Measurements from ENCODE around the gene ZFYVE28. TPM values are rescaled to one million over a fixed set of nuclear protein-coding genes. Genes with fewer than 3 reads are reported as not detected.

Gene ZFYVE28
- total and polyA plus RNA-seq, 9 donors, result 1.3 to 12.1 (median 8.6) TPM

DNA sequence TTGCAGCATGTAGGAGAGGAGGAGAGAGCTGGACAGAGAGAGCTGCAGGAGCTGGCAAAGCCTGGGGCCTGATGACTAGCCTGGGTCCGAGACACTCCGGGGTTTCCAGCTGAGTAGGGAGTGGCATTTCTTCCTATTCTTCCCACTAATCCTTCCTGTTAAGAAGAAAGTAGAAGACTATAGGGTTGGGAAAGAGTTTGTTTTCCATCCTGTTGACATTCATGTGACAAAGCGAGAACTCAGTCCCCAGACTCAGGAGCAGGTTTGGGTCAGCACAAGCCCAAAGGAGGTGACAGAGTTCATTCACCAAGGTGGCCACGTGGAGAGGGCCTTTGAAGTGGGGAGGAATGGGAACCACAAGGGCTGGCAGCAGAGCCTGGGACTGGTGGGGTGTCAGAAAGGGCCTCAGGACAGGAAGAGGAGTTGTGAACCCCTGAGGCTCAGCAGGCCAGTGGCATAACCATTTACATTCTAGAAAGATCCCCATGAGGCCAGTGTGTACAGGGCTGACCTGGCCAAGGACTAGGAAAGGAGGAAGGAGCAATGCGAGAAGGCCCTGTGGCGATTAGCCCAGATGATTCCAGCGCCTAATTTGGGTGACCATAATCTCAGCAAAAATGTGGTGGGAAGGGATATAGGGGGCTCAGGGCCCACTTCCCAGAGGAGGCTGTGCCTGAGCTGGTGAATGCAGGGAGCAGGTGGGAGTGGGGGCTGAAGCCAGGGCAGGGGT is 173.2 kb downstream of the ZFYVE28 start:
- peak in 1 of 5 donors; percentile 23 for DNase-seq
- TF ChIP-seq, protein P1, sequence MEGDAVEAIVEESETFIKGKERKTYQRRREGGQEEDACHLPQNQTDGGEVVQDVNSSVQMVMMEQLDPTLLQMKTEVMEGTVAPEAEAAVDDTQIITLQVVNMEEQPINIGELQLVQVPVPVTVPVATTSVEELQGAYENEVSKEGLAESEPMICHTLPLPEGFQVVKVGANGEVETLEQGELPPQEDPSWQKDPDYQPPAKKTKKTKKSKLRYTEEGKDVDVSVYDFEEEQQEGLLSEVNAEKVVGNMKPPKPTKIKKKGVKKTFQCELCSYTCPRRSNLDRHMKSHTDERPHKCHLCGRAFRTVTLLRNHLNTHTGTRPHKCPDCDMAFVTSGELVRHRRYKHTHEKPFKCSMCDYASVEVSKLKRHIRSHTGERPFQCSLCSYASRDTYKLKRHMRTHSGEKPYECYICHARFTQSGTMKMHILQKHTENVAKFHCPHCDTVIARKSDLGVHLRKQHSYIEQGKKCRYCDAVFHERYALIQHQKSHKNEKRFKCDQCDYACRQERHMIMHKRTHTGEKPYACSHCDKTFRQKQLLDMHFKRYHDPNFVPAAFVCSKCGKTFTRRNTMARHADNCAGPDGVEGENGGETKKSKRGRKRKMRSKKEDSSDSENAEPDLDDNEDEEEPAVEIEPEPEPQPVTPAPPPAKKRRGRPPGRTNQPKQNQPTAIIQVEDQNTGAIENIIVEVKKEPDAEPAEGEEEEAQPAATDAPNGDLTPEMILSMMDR (IDR thresholded peaks at IDR 0.05), result no peak
- no peak for TF ChIP-seq POLR2A (IDR thresholded peaks at IDR 0.05)
- no peak for TF ChIP-seq EP300 (IDR thresholded peaks at IDR 0.05)
- no peaks in the 10 kb centered on the region for H3K9me3 ChIP-seq
- H3K4me3 ChIP-seq, result no peak overlapping the region
- WGBS, 3 donors, result 47 to 53% (median 48%) methylated on average over 7 of the region's 7 CpGs
- no peaks in the 10 kb centered on the region for H3K36me3 ChIP-seq
- intact Hi-C loops (cut with DNase I), result loop anchor here in 2 of 4 donors (5.0 to 10.0 kb wide), 2 partner anchors 172 to 220 kb away; partner anchors contain the start of genes CFAP99 (in 1 of the 2), RNF4 (in 1 of the 2) and ZFYVE28 (in 1 of the 2)
- H3K27ac ChIP-seq, result peak overlapping the region; percentile 1 to 37
- peaks cover 15% of the 10 kb centered on the region for H3K4me1 ChIP-seq (ENCODE audit: insufficient read depth)
- no peaks in the 10 kb centered on the region for H3K27me3 ChIP-seq

DNA sequence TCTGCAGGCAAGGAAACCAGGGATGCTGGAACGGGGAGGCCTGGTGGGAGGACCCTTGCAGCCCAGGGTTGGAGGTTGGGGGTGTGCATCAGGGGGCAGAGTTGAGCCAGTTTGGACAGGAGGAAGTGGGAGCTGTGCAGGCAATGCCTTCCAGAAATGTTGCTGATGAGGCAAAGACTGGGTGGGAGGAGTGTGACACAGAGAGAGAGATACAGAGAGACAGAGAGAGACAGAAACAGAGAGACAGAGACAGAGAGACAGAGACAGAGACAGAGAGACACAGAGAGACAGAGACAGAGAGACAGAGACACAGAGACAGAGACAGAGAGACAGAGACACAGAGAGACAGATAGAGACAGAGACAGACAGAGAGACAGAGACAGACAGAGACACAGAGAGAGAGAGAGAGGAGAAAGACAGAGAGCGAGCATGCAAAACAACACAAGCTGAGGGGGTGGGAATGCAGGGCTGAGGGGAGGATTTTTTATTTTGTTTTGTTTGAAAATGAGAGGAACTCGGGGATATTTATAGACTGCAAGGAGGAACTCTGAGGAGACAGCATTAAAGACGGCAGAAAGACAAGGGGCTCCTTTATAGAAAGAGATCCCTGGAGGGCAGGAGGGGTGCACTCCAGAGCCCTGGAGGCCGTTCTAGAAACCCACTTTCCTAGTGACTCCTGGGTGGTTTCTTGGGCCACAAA is 174.6 kb downstream of the ZFYVE28 start:
- TF ChIP-seq EP300 (IDR thresholded peaks at IDR 0.05), result no peak
- TF ChIP-seq, protein P1 (IDR thresholded peaks at IDR 0.05), result no peak
- TF ChIP-seq POLR2A (IDR thresholded peaks at IDR 0.05), result no peak
- no peak overlapping the region for H3K4me3 ChIP-seq
- H3K27me3 ChIP-seq, result no peaks in the 10 kb centered on the region
- peak overlapping the region in 1 of 2 donors; percentile 20 for H3K27ac ChIP-seq
- no peaks in the 10 kb centered on the region for H3K9me3 ChIP-seq
- intact Hi-C loops (cut with DNase I), result loop anchor here in 2 of 4 donors (5.0 to 10.0 kb wide), 3 partner anchors 173 to 223 kb away; partner anchors contain the start of genes RNF4 (in 2 of the 2), CFAP99 (in 1 of the 2) and ZFYVE28 (in 1 of the 2)
- H3K36me3 ChIP-seq, result no peaks in the 10 kb centered on the region
- H3K4me1 ChIP-seq (ENCODE audit: insufficient read depth), result peaks cover 15% of the 10 kb centered on the region
- DNase-seq, result peak; percentile 62 to 72 (median 62)
- 1 to 8% (median 4%) methylated on average over 5 of the region's 5 CpGs for WGBS, 3 donors

DNA sequence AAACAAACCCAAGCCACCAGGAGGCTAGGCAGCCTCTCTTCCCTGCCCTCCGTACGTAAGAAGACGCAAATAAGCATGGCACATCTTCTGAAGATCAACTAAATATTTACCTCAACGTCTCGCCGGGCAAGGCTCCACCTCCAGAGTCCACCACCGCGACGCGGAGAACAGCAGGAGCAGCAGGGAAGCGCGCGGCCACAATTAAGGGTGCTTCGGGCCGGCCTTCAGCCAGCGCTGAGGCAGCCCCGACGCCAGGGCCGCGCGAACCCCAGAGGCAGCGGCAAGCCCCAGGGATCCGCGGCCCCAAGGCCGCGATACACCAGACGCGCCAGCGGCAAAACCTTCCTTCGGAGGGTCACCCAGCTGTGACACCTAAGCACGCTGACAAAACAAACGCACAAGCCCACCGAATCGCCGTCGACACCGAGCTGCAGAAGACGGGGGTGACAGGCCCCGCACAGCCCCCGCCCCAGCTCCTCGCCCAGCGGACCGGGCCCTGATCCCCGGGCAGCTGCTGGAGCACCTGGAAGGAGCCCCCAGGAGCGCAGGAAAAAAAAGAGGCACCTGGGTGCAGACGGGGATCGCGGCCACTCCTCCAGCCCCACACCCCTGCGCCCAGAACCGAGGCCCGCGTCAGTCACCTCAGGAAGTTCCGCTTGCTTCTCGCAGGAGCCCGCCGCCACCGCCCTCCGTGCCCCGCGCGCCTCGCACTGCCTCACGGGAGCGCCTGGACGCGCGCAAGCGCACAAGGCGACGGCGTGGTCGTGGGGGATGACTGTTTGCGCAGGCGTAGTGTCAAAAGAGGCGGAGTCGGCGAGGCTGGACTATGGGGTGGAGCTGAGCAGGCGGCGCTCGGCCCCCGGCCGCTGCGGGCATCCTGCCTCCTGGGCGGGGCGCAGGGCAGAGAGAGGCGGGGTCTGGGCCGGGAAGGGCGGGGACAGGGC is 176.8 kb downstream of the ZFYVE28 start, which contains the start of the genes HAUS3 and POLN:
TSS of gene HAUS3 (minus strand) at position 712 of the 944 bp plus-strand sequence. CDS start 1,175 bp downstream, outside the sequence.
TSS of gene POLN (minus strand) at position 712 of the 944 bp plus-strand sequence. CDS start 12,890 bp downstream, outside the sequence.
- intact Hi-C loops (cut with DNase I), result loop anchor here in 2 of 4 donors (5.0 to 10.0 kb wide), 3 partner anchors 176 to 226 kb away; partner anchors contain the start of genes RNF4 (in 2 of the 2), CFAP99 (in 1 of the 2) and ZFYVE28 (in 1 of the 2)
- peak; percentile 99 to 100 (median 99) for DNase-seq
- Histone ChIP-seq H3K27me3 (no peaks in the 10 kb centered on the region), H3K9me3 (no peaks in the 10 kb centered on the region), H3K27ac (peak within 1 kb of the TSS in 1 of 2 donors; percentile 38), H3K4me3 (peak within 1 kb of the TSS; percentile 85), H3K36me3 (no peaks in the 10 kb centered on the region), H3K4me1 (ENCODE audit: insufficient read depth) (peaks cover 15% of the 10 kb centered on the region)
- TF ChIP-seq EP300 (IDR thresholded peaks at IDR 0.05), result no peak
- TF ChIP-seq POLR2A (IDR thresholded peaks at IDR 0.05), result peak; percentile 56
- WGBS, 3 donors, result 0 to 1% (median 0%) methylated on average over 34 to 88 of the region's 88 CpGs

DNA sequence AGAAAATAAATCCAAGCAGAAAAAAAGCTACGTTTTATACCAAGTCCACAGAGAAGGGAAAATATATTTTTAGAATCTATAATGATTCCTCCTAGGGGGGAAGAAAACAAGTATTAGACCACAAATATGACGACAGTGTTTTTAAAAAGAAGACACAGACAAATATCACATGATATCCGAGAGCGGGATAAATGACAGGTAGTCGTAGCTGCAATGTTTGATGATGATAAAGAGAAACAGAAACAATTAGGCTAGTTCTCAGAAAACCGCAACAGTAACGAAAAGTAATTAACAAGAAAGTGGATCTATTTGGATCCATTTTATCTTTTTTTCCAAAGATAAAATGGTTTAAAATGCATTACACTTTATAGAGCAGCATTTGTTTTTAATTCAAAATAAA is 177.4 kb downstream of the ZFYVE28 start:
- Histone ChIP-seq H3K27me3 (no peaks in the 10 kb centered on the region), H3K27ac (no peak overlapping the region), H3K9me3 (no peaks in the 10 kb centered on the region), H3K4me1 (ENCODE audit: insufficient read depth) (peaks cover 15% of the 10 kb centered on the region), H3K36me3 (no peaks in the 10 kb centered on the region), H3K4me3 (peak overlapping the region; percentile 85)
- TF ChIP-seq, protein P1 (IDR thresholded peaks at IDR 0.05), result no peak
- no peak for TF ChIP-seq EP300 (IDR thresholded peaks at IDR 0.05)
- TF ChIP-seq POLR2A (IDR thresholded peaks at IDR 0.05), result no peak
- WGBS, 3 donors, result 5 to 7% (median 6%) methylated on average over 7 of the region's 7 CpGs
- intact Hi-C loops (cut with DNase I), result loop anchor here in 2 of 4 donors (5.0 to 10.0 kb wide), 3 partner anchors 176 to 226 kb away; partner anchors contain the start of genes RNF4 (in 2 of the 2), CFAP99 (in 1 of the 2) and ZFYVE28 (in 1 of the 2)
- DNase-seq, result no peak

All from ovary (tissue), 9 donors.